ENCODE results near the gene CBFB.
"Not testable (repeated sequence)": the region's sequence is repeated elsewhere in the genome, so short reads cannot be mapped to it uniquely, and the experiment has no call there.

CBFB gene

GRCh38 chr16:67028696-67029253, at the start of gene CBFB:
CBFB (plus strand) TSS chr16:67029149; CDS start chr16:67029408, 259 bp downstream.
- in situ Hi-C loops (cut with MboI; ENCODE audit: low sequenced_read_pairs), result no loop called here

DNA sequence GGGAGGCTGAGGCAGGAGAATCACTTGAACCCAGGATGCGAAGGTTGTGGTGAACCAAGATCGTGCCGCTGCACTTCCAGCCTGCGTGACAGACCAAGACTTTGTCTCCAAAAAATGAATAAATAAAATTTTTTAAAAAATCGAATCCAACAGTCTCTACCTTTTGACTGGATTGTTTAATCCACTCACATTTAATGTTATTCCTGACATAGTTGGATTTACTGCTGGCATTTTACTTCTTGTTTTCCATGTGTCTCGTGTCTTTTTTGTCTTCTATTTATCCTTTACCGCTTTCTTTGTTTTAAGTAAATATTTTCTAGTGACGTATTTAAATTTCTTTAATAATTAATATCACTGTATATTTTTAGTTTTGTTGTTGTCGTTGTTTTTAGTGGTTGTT, 45.9 kb upstream of the CBFB start:
- in situ Hi-C loops (cut with MboI; ENCODE audit: low sequenced_read_pairs), result no loop called here

DNA sequence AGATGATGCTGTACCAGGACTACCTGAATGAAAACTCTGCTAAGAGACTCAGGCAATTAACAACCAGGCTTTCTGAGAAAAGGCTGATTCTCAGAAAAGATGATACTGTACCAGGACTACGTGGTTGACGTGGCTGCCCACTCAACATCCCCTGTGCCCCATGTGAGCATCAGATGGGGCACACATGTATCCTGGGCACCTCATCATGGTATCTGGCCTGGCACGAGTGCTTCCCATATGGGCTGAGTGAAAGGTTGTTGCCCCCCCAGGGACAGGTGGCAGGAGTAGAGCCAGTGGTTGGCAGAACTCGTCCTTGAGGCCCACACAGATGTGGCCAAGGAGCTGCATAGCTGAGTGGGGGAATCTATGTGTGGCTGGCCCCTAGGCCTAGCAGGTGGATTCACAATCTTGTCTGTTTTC, 44.0 kb upstream of the CBFB start:
- in situ Hi-C loops (cut with MboI; ENCODE audit: low sequenced_read_pairs), result no loop called here

DNA sequence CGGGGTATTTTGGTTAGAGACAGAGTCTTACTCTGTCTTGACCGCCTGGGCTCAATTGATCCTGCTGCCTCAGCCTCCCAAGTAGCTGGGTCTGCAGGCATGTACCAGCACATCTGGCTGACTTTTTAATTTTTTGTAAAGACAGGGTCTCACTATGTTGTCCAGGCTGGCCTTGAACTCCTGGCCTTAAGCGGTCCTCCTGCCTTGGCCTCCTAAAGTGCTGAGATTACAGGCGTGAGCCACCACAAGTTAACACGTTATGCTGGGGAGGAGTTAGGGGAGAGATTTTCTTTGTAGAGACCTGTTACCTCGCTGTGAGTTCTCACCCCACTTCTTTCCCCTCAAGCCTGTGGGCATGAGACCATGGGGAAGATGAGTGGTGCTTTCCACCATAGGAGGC, 42.4 kb upstream of the CBFB start:
- in situ Hi-C loops (cut with MboI; ENCODE audit: low sequenced_read_pairs), result no loop called here

GRCh38 chr16:66988197-66988788, 40.7 kb upstream of the CBFB start, which contains the start of gene CES4A:
CES4A (plus strand) TSS chr16:66988589; CDS start chr16:66988773, 184 bp downstream.
- in situ Hi-C loops (cut with MboI; ENCODE audit: low sequenced_read_pairs), result no loop called here

DNA sequence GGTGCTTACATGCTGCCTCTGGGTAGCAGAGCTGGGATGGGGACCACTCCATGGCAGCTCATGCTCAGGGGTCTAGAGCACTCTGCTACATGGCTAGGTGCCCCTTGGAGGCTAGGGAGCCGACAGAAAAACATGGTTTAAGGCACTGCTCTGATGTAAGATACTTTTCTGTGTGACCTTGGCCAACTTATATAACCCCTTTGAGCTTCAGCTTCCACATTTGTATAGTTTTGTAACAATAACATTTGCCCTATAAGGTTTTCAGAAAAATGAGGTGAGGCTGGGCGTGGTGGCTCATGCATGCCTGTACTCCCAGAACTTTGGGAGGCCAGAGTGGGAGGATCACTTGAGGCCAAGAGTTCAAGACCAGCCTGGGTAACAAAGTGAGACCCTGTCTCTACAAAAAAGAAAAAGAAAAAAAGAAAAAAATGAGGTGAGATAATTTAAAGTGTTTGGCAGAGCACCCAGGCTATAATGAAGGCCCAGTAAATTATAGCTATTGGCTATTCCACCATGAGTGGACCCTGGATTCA, 37.3 kb upstream of the CBFB start:
- in situ Hi-C loops (cut with MboI; ENCODE audit: low sequenced_read_pairs), result no loop called here

- in situ Hi-C loops (cut with MboI; ENCODE audit: low sequenced_read_pairs), result not testable (repeated sequence)
These were observed 35.4 kb upstream of the CBFB start for GRCh38 chr16:66993558-66993957.

- in situ Hi-C loops (cut with MboI; ENCODE audit: low sequenced_read_pairs), result no loop called here
These were observed 32.5 kb upstream of the CBFB start for GRCh38 chr16:66996324-66996982.

- in situ Hi-C loops (cut with MboI; ENCODE audit: low sequenced_read_pairs), result no loop called here
These were observed 32.0 kb upstream of the CBFB start for GRCh38 chr16:66996983-66997358.

DNA sequence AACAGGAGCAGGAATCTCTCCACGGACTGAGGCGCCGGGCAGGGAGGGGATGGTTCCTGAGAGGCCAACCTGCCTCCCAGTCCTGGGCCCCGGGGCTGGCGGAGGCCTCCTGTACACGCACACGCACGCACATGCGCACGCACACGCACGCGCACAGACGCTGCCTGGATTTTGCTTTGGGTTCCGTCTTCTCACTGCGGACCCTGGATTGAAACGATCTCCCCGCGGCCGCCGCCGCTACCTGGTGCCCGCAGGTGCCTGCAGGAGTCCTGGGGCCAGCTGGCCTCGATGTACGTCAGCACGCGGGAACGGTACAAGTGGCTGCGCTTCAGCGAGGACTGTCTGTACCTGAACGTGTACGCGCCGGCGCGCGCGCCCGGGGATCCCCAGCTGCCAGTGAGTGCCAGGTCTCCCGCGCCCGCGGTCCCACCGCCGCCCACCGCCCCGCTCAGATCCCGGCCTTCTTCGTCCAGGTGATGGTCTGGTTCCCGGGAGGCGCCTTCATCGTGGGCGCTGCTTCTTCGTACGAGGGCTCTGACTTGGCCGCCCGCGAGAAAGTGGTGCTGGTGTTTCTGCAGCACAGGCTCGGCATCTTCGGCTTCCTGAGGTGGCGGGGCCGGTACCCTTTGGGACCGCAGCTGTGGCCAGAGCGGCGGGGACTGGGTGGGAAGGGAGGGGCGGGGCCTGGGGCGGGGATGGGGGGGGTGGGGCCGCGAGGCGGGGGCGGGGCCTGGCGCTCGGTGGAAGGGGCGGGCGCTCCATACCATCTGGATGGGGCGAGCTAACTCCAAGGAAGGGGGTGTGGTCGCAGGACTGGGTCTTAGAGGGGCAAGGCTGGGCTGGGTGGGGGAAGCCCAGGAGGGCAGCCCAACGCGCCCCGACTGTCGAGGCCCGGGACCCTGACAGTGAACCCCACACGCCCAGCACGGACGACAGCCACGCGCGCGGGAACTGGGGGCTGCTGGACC, 28.3 kb upstream of the CBFB start:
- in situ Hi-C loops (cut with MboI; ENCODE audit: low sequenced_read_pairs), result no loop called here

GRCh38 chr16:67001726-67002125, 27.2 kb upstream of the CBFB start:
- in situ Hi-C loops (cut with MboI; ENCODE audit: low sequenced_read_pairs), result no loop called here

DNA sequence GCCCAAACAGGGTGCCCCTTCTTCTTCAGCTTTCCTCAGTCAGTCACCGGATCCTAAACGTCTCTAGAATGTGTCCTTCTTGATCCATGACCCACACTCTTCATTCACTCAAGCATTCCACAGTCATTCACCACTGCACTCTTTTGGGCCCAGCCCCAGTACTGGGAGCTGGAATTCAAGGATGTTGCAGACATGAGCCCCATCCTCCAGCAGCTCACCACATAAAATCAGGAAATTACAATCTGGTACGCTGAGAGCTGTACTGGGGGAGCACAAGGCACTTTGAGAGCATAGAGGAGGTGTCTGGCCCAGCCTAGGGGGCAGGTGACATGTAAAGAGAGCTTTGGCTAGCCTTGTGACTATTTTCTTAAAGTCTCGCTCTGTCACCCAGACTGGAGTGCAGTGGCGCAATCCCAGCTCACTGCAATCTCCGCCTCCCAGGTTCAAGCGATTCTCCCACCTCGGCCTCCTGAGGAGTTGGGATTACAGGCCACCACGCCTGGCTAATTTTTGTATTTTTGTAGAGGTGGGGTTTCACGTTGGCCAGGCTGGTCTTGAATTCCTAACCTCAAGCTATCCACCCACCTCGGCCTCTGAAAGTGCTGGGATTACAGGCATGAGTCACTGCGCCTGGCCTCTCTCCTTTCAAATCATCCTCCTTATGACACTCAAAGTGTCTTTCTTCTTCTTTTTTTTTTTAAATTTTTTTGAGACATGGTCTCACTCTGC, 21.9 kb upstream of the CBFB start:
- in situ Hi-C loops (cut with MboI; ENCODE audit: low sequenced_read_pairs), result no loop called here

- in situ Hi-C loops (cut with MboI; ENCODE audit: low sequenced_read_pairs), result no loop called here
These were observed 19.8 kb upstream of the CBFB start for GRCh38 chr16:67009158-67009557.

DNA sequence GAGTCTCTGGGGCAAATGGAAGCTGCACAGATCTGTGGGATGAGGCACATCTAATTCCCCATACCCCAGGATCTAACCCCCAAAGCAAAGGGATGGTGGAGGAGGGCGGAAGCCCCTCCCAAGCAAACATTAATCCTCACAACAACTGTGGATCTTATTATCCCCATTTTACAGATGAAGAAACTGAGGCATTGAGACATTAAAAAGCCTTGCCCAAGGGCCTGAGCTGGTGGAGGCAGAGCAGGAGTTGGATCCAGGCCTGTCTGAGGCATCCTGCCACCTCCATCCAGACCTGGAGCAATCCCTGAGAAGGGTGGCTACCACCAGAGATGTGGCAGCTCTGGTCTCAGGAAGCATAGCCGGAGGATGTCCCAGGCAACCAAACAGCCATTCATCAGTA, 17.7 kb upstream of the CBFB start:
- in situ Hi-C loops (cut with MboI; ENCODE audit: low sequenced_read_pairs), result no loop called here

- in situ Hi-C loops (cut with MboI; ENCODE audit: low sequenced_read_pairs), result no loop called here
These were observed 15.6 kb upstream of the CBFB start for GRCh38 chr16:67013233-67013822.

DNA sequence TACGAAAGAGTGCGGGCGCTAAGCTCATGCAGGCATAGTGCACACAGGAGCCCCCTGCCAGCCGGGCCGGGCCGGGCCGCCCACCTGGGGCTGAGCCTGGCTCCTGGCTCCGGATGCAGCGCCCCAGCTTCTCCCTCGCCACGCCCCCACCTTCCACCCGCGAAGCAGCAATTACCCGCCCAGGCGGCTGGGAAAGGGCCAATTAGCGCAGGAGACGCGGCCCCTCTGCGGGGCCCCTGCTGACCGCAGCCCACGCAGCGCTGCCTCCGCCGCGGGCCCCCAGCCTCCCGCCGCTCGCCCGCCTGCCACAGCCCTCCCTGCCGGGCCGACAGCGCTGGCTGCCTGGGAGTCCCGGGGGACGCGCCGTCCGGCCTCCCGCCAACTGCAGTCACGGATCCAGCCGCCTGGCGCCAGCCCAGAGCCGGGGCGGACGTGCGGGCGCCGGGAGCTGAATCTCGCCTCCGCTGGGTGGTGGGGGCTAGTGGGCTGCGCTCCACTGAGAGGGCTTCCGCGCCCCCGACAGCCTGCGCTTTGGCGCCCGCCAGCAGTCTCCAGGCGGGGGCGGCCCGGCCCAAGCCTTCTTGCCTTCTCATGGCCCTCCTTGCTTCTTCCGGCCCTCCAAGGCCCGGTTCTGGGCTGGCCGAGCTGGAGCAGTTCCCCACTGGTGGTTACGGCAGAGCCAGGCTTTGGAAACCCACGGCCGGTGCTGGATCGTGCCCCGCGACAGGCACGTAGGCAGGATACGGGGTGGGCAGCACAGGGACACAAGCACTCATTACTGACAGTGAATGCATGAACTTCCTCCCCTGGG, 14.9 kb upstream of the CBFB start:
- in situ Hi-C loops (cut with MboI; ENCODE audit: low sequenced_read_pairs), result no loop called here

GRCh38 chr16:67014634-67015312, 14.2 kb upstream of the CBFB start:
- in situ Hi-C loops (cut with MboI; ENCODE audit: low sequenced_read_pairs), result no loop called here

GRCh38 chr16:67015313-67015731, 13.6 kb upstream of the CBFB start:
- in situ Hi-C loops (cut with MboI; ENCODE audit: low sequenced_read_pairs), result no loop called here

DNA sequence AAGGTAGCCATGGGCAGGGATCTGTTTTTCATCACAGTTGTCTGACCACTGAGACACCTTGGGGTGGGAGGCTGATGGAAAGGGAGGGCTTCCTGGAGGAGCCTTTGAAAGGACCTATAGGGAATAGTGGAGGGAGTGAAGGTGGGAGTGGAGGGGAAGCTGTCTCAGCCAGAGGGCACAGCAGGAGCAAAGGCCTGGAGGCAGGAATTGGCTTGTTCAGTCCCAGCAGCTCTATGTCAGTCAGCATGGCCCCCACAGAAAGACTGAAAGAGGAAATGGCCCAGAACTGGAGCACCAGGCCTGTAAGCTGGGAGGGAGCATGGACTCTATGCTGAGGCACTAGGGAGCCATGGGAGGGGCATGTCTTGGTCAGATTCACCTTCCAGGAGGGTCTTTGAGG, 12.8 kb upstream of the CBFB start:
- in situ Hi-C loops (cut with MboI; ENCODE audit: low sequenced_read_pairs), result no loop called here

All from hTERT RPE-1 (cell line).